GM21367 (cell line): Measurements from ENCODE around the gene TMEM131L.
"Not testable (repeated sequence)": the region's sequence is repeated elsewhere in the genome, so short reads cannot be mapped to it uniquely, and the experiment has no call there.

Experiments
- ATAC-seq: cut with Tn5 transposase; IDR thresholded peaks from one replicate; pipeline ENCODE4 v1.9.1; 2021; ENCODE audit not compliant: unreplicated experiment

The TMEM131L gene

GRCh38 chr4:153639833-153640802 is 174.0 kb downstream of the TMEM131L start:
- no peak for ATAC-seq

- ATAC-seq, result no peak
These were observed 175.4 kb downstream of the TMEM131L start for GRCh38 chr4:153641532-153641931.

- peak; percentile 95 for ATAC-seq
These were observed 177.5 kb downstream of the TMEM131L start for GRCh38 chr4:153643406-153644383.

- no peak for ATAC-seq
These were observed 179.0 kb downstream of the TMEM131L start for GRCh38 chr4:153645183-153645582.

- no peak for ATAC-seq
These were observed 180.1 kb downstream of the TMEM131L start for GRCh38 chr4:153646261-153646660.

- ATAC-seq, result no peak
These were observed 180.8 kb downstream of the TMEM131L start for GRCh38 chr4:153646978-153647377.

- no peak for ATAC-seq
These were observed 181.8 kb downstream of the TMEM131L start for GRCh38 chr4:153647975-153648374.

GRCh38 chr4:153649572-153649991 is 183.4 kb downstream of the TMEM131L start:
- ATAC-seq, result no peak

- ATAC-seq, result no peak
These were observed 185.0 kb downstream of the TMEM131L start for GRCh38 chr4:153651116-153651515.

- ATAC-seq, result no peak
These were observed 185.4 kb downstream of the TMEM131L start for GRCh38 chr4:153651587-153651986.

GRCh38 chr4:153652051-153652784 is 186.1 kb downstream of the TMEM131L start:
- ATAC-seq, result no peak

GRCh38 chr4:153655002-153655541 is 188.9 kb downstream of the TMEM131L start:
- ATAC-seq, result no peak

- no peak for ATAC-seq
These were observed 189.8 kb downstream of the TMEM131L start for GRCh38 chr4:153655928-153656327.

GRCh38 chr4:153661215-153661822 is 195.2 kb downstream of the TMEM131L start:
- no peak for ATAC-seq

GRCh38 chr4:153661908-153662307 is 195.7 kb downstream of the TMEM131L start:
- ATAC-seq, result no peak

GRCh38 chr4:153663667-153664066 is 197.5 kb downstream of the TMEM131L start:
- ATAC-seq, result no peak

- not testable (repeated sequence) for ATAC-seq
These were observed 200.3 kb downstream of the TMEM131L start for GRCh38 chr4:153666505-153666904.

- no peak for ATAC-seq
These were observed 202.5 kb downstream of the TMEM131L start for GRCh38 chr4:153668647-153669046.

- ATAC-seq, result no peak
These were observed 203.7 kb downstream of the TMEM131L start for GRCh38 chr4:153669838-153670237.

- ATAC-seq, result no peak
These were observed 210.3 kb downstream of the TMEM131L start for GRCh38 chr4:153676486-153676885.
